Neuronal stem cell (in vitro differentiated cells): Measurements from ENCODE around the gene CCDC136.

Experiments used
- DNase-seq: peaks from one replicate; pipeline ENCODE4 v3.0.0-alpha.2; 2013; ENCODE audit warnings: low spot score
- H2AFZ ChIP-seq: one replicate; pipeline ENCODE4 v1.6.1; 2013; ENCODE audit warnings: mild to moderate bottlenecking, low read length, inconsistent platforms
- H2AK5ac ChIP-seq: 2 replicates; pipeline ENCODE4 v1.6.1; 2013; ENCODE audit warnings: low read depth, mild to moderate bottlenecking, inconsistent platforms, low read length, moderate library complexity, mixed read lengths
- H2BK120ac ChIP-seq: 2 replicates; pipeline ENCODE4 v1.6.1; 2013; ENCODE audit warnings: low read depth, mild to moderate bottlenecking, inconsistent platforms, low read length, moderate library complexity, mixed read lengths
- H2BK12ac ChIP-seq: one replicate; pipeline ENCODE4 v1.6.1; 2013; ENCODE audit warnings: low read length, inconsistent platforms
- H2BK15ac ChIP-seq: 2 replicates; pipeline ENCODE4 v1.6.1; 2013; ENCODE audit warnings: mild to moderate bottlenecking, low read length, inconsistent platforms, mixed read lengths
- H2BK5ac ChIP-seq: one replicate; pipeline ENCODE4 v1.6.1; 2013; ENCODE audit warnings: inconsistent platforms, mild to moderate bottlenecking, low read length, moderate library complexity
- H3K14ac ChIP-seq: one replicate; pipeline ENCODE4 v1.6.1; 2013; ENCODE audit warnings: low read length, inconsistent platforms
- H3K18ac ChIP-seq: 2 replicates; pipeline ENCODE4 v1.6.1; 2013; ENCODE audit warnings: low read length, inconsistent platforms
- H3K23ac ChIP-seq: 2 replicates; pipeline ENCODE4 v1.6.1; 2013; ENCODE audit warnings: low read depth, mild to moderate bottlenecking, mixed read lengths, low read length, inconsistent platforms; ENCODE audit not compliant: poor library complexity
- H3K27ac ChIP-seq: replicated peaks from 3 replicates; pipeline ENCODE4 v1.5.1; 2013; ENCODE audit warnings: low read length, inconsistent platforms
- H3K27me3 ChIP-seq, 3 experiments: 2 replicates each; pipeline ENCODE4 v1.6.1; 2013; ENCODE audit warnings: low read length in 3 of 3, mild to moderate bottlenecking in 2 of 3, inconsistent platforms in 1 of 3, low read depth in 1 of 3, mixed read lengths in 1 of 3, moderate library complexity in 1 of 3; ENCODE audit not compliant: control insufficient read depth in 3 of 3, insufficient read depth in 3 of 3
- H3K36me3 ChIP-seq, 2 donors: replicated peaks in 1 of 2; 2 replicates each; pipeline ENCODE4 v1.6.1; 2013; ENCODE audit warnings: low read length in 2 of 2; ENCODE audit not compliant: control insufficient read depth in 2 of 2, insufficient read depth in 2 of 2
- H3K4ac ChIP-seq: 2 replicates; pipeline ENCODE4 v1.6.1; 2013; ENCODE audit warnings: inconsistent platforms, mild to moderate bottlenecking, low read length, moderate library complexity
- H3K4me1 ChIP-seq, 2 donors: 1 replicate in 1 of 2; 2 replicates in 1 of 2; pipeline ENCODE4 v1.6.1; 2013; ENCODE audit warnings: low read length in 2 of 2, low read depth in 1 of 2; ENCODE audit not compliant: control insufficient read depth in 2 of 2, insufficient read depth in 1 of 2
- H3K4me2 ChIP-seq: one replicate; pipeline ENCODE4 v1.6.1; 2013; ENCODE audit warnings: mild to moderate bottlenecking, low read length, inconsistent platforms; ENCODE audit not compliant: insufficient read depth, poor library complexity, severe bottlenecking
- H3K4me3 ChIP-seq, 2 donors: 2 replicates each; pipeline ENCODE4 v1.5.1; 2013; ENCODE audit warnings: low read length in 2 of 2, mild to moderate bottlenecking in 2 of 2, inconsistent platforms in 1 of 2, moderate library complexity in 1 of 2
- H3K79me1 ChIP-seq: one replicate; pipeline ENCODE4 v1.6.1; 2013; ENCODE audit warnings: low read depth, mild to moderate bottlenecking, inconsistent platforms, low read length, moderate library complexity
- H3K9ac ChIP-seq: one replicate; pipeline ENCODE4 v1.6.1; 2013; ENCODE audit warnings: mild to moderate bottlenecking, low read depth, low read length, inconsistent platforms; ENCODE audit not compliant: poor library complexity
- H3K9me3 ChIP-seq, 2 donors: replicated peaks in 1 of 2; 2 replicates each; pipeline versions ENCODE3 to v1.6.1; 2013; ENCODE audit warnings: low read length in 2 of 2, mild to moderate bottlenecking in 2 of 2, inconsistent platforms in 1 of 2, low read depth in 1 of 2, mixed read lengths in 1 of 2, moderate library complexity in 1 of 2; ENCODE audit not compliant: control insufficient read depth in 2 of 2, insufficient read depth in 1 of 2
- H4K8ac ChIP-seq: one replicate; pipeline ENCODE4 v1.6.1; 2013; ENCODE audit warnings: low read depth, mild to moderate bottlenecking, inconsistent platforms, low read length, moderate library complexity
- H4K91ac ChIP-seq: one replicate; pipeline ENCODE4 v1.6.1; 2013; ENCODE audit warnings: low read length, low read depth, mild to moderate bottlenecking, inconsistent platforms; ENCODE audit not compliant: poor library complexity
- WGBS, 2 donors: extraction: QIAGEN DNeasy Blood & Tissue Kit; methylation state at CpG; one replicate each; pipeline ENCODE4 v1.1.7; 2013; ENCODE audit warnings: missing lambda C conversion rate in 2 of 2, mixed read lengths in 1 of 2; ENCODE audit not compliant: insufficient read length in 2 of 2, insufficient replicate concordance in 1 of 2; ENCODE audit errors: extremely low coverage in 2 of 2; 5-methylcytosine and 5-hydroxymethylcytosine counted together

Gene CCDC136

GRCh38 chr7:128794020-128794419 is 2.3 kb downstream of the CCDC136 start:
- H2AFZ ChIP-seq: no peak overlapping the region
- no peak overlapping the region for H3K9ac ChIP-seq
- no CpG with 5 or more reads among the region's 3 CpGs for WGBS, 2 donors
- no peak overlapping the region for H3K14ac ChIP-seq
- peak overlapping the region; percentile 76 for H2AK5ac ChIP-seq
- peak overlapping the region; percentile 67 for H3K4ac ChIP-seq
- H3K4me1 ChIP-seq: peaks cover 7 to 19% of the 10 kb centered on the region in 2 donors
- no peak overlapping the region for H2BK12ac ChIP-seq
- no peak overlapping the region for H4K91ac ChIP-seq
- peaks cover 2 to 3% of the 10 kb centered on the region in 2 donors for H3K9me3 ChIP-seq
- H3K27ac ChIP-seq: peak overlapping the region; percentile 88
- peaks cover 8% of the 10 kb centered on the region for H3K79me1 ChIP-seq
- no peak overlapping the region for H3K4me2 ChIP-seq
- H3K4me3 ChIP-seq: no peak overlapping the region
- no peak overlapping the region for H4K8ac ChIP-seq
- DNase-seq: no peak
- H3K18ac ChIP-seq: peak overlapping the region; percentile 74
- peak overlapping the region; percentile 91 for H2BK15ac ChIP-seq
- peak overlapping the region; percentile 84 for H2BK5ac ChIP-seq
- no peak overlapping the region for H2BK120ac ChIP-seq
- H3K36me3 ChIP-seq: peaks cover 18 to 28% of the 10 kb centered on the region in 2 donors
- no peaks in the 10 kb centered on the region for H3K27me3 ChIP-seq
- H3K23ac ChIP-seq: peak overlapping the region; percentile 14

GRCh38 chr7:128794436-128794835 is 2.7 kb downstream of the CCDC136 start:
- Histone ChIP-seq H3K23ac (peak overlapping the region; percentile 14), H3K18ac (peak overlapping the region; percentile 31), H2BK12ac (no peak overlapping the region), H3K4me3 (no peak overlapping the region), H3K4me1 (peaks cover 7 to 19% of the 10 kb centered on the region in 2 donors), H3K27ac (peak overlapping the region; percentile 88), H3K27me3 (no peaks in the 10 kb centered on the region), H3K4me2 (no peak overlapping the region), H3K9me3 (peaks cover 2 to 3% of the 10 kb centered on the region in 2 donors), H2BK120ac (peak overlapping the region; percentile 95), H3K36me3 (peaks cover 20 to 28% of the 10 kb centered on the region in 2 donors), H2AFZ (no peak overlapping the region), H2AK5ac (peak overlapping the region; percentile 76), H3K14ac (no peak overlapping the region), H4K91ac (no peak overlapping the region), H2BK5ac (peak overlapping the region; percentile 84), H2BK15ac (peak overlapping the region; percentile 91), H4K8ac (no peak overlapping the region), H3K4ac (no peak overlapping the region), H3K79me1 (peaks cover 8% of the 10 kb centered on the region), H3K9ac (no peak overlapping the region)
- WGBS, 2 donors: no CpG with 5 or more reads among the region's 8 CpGs
- DNase-seq: no peak

- Histone ChIP-seq H2AFZ (no peak overlapping the region), H3K4me3 (no peak overlapping the region), H3K18ac (peak overlapping the region; percentile 15), H3K36me3 (peaks cover 22 to 28% of the 10 kb centered on the region in 2 donors), H3K9me3 (peaks cover 2 to 3% of the 10 kb centered on the region in 2 donors), H2BK5ac (peak overlapping the region; percentile 84), H3K4me2 (peak overlapping the region; percentile 24), H4K91ac (no peak overlapping the region), H3K4me1 (peaks cover 7 to 19% of the 10 kb centered on the region in 2 donors), H2BK12ac (no peak overlapping the region), H3K9ac (no peak overlapping the region), H3K14ac (no peak overlapping the region), H4K8ac (no peak overlapping the region), H3K27ac (peak overlapping the region; percentile 88), H3K79me1 (peaks cover 8% of the 10 kb centered on the region), H2BK15ac (no peak overlapping the region), H2BK120ac (no peak overlapping the region), H3K4ac (no peak overlapping the region), H2AK5ac (no peak overlapping the region), H3K27me3 (no peaks in the 10 kb centered on the region), H3K23ac (peak overlapping the region; percentile 3)
- no peak for DNase-seq
- no CpG with 5 or more reads among the region's 4 CpGs for WGBS, 2 donors
Observed at GRCh38 chr7:128795129-128795528, 3.4 kb downstream of the CCDC136 start.

- Histone ChIP-seq H3K27me3 (no peaks in the 10 kb centered on the region), H3K79me1 (peaks cover 8% of the 10 kb centered on the region), H3K9ac (no peak overlapping the region), H3K27ac (no peak overlapping the region), H3K4me3 (no peak overlapping the region), H2BK15ac (no peak overlapping the region), H3K18ac (peak overlapping the region; percentile 65), H3K4me1 (peaks cover 7 to 17% of the 10 kb centered on the region in 2 donors), H3K23ac (no peak overlapping the region), H2AFZ (no peak overlapping the region), H3K14ac (no peak overlapping the region), H2BK12ac (no peak overlapping the region), H2BK120ac (no peak overlapping the region), H4K8ac (no peak overlapping the region), H3K36me3 (peaks cover 27 to 38% of the 10 kb centered on the region in 2 donors), H4K91ac (no peak overlapping the region), H2AK5ac (no peak overlapping the region), H3K4me2 (no peak overlapping the region), H3K4ac (no peak overlapping the region), H3K9me3 (peaks cover 2 to 3% of the 10 kb centered on the region in 2 donors), H2BK5ac (no peak overlapping the region)
- DNase-seq: no peak
- WGBS, 2 donors: no CpG with 5 or more reads among the region's 5 CpGs
Observed at GRCh38 chr7:128796327-128796726, 4.6 kb downstream of the CCDC136 start.
